Activated B cell treated with CpG ODN at 0.5 μM for 24 hours (primary cell): ENCODE measurements around the gene PHACTR1. TPM values are rescaled to one million over a fixed set of nuclear protein-coding genes. Genes with fewer than 3 reads are reported as not detected.

ENCODE experiments used
- ATAC-seq: fragments of 200-7000 bp; cut with Tn5 transposase; one replicate; pipeline ENCODE4 v1.10.0; 2021; ENCODE audit warnings: low read depth, mild to moderate bottlenecking, moderate library complexity
- CTCF ChIA-PET: fragments of 350-600 bp; sonication (Branson Sonifier 250); formaldehyde crosslinking; loops from one replicate; lab custom pipeline; 2021; ENCODE audit warnings: antibody characterized with exemption; lab: Charles Lee
- POLR2A ChIA-PET: fragments of 350-600 bp; sonication (Branson Sonifier 250); formaldehyde crosslinking; loops from one replicate; lab custom pipeline; 2021; ENCODE audit warnings: antibody characterized with exemption; lab: Charles Lee
- DNase-seq: peaks from one replicate; pipeline ENCODE4 v3.0.0; 2022
- H3K27ac Mint-ChIP-seq: one replicate; pipeline ENCODE4 v1.8.0; 2020; ENCODE audit warnings: mixed read lengths
- H3K27me3 Mint-ChIP-seq: one replicate; pipeline ENCODE4 v1.8.0; 2021; ENCODE audit warnings: mixed read lengths
- H3K36me3 Mint-ChIP-seq: one replicate; pipeline ENCODE4 v1.8.0; 2021; ENCODE audit warnings: low read depth, mixed read lengths
- H3K4me1 Mint-ChIP-seq: one replicate; pipeline ENCODE4 v1.8.0; 2021; ENCODE audit warnings: mixed read lengths
- H3K4me3 Mint-ChIP-seq: one replicate; pipeline ENCODE4 v1.8.0; 2020; ENCODE audit warnings: mild to moderate bottlenecking, mixed read lengths
- H3K9me3 Mint-ChIP-seq: one replicate; pipeline ENCODE4 v1.8.0; 2020; ENCODE audit warnings: mixed read lengths
- CTCF ChIP-seq: fragments of 200-600 bp; IDR thresholded peaks from one replicate; pipeline ENCODE4 v1.8.0; 2022; ENCODE audit warnings: antibody characterized with exemption, mild to moderate bottlenecking
- intact Hi-C: fragments of 100-400 bp; cut with micrococcal nuclease; formaldehyde crosslinking; loops from one replicate; pipeline ENCODE4 v1.15.1; 2024
- total RNA-seq: library from RNA; stranded (reverse); gene quantifications from 2 replicates; pipeline ENCODE4 v1.2.3, GENCODE V29; 2022

Gene PHACTR1
- total RNA-seq, 1 donor from 2014 or later, result 115 TPM

- DNase-seq (no peak), ATAC-seq (no peak)
- intact Hi-C loops, result no loop called here
- Mint-ChIP-seq H3K4me1 (no peaks in the 10 kb centered on the region), H3K36me3 (no peaks in the 10 kb centered on the region), H3K27ac (no peak overlapping the region), H3K9me3 (peaks cover 5% of the 10 kb centered on the region), H3K4me3 (no peak overlapping the region), H3K27me3 (peaks cover 3% of the 10 kb centered on the region)
- ChIA-PET CTCF (no interaction called here), POLR2A (no interaction called here)
- no peak for TF ChIP-seq CTCF
These were observed 372.9 kb downstream of the PHACTR1 start for GRCh38 chr6:13089296-13089994.

- H3K4me1 Mint-ChIP-seq, result no peaks in the 10 kb centered on the region
- intact Hi-C loops, result no loop called here
- CTCF ChIA-PET, result no interaction called here
These were observed 374.6 kb downstream of the PHACTR1 start for GRCh38 chr6:13091192-13091591.

GRCh38 chr6:13094781-13095425 is 378.3 kb downstream of the PHACTR1 start:
- POLR2A ChIA-PET, result no interaction called here
- no peaks in the 10 kb centered on the region for H3K27me3 Mint-ChIP-seq
- H3K4me1 Mint-ChIP-seq, result no peaks in the 10 kb centered on the region
- H3K27ac Mint-ChIP-seq, result no peak overlapping the region
- no peaks in the 10 kb centered on the region for H3K9me3 Mint-ChIP-seq
- TF ChIP-seq CTCF, result no peak
- DNase-seq (no peak), ATAC-seq (no peak)
- no peak overlapping the region for H3K4me3 Mint-ChIP-seq
- CTCF ChIA-PET, result no interaction called here
- intact Hi-C loops, result no loop called here
- no peaks in the 10 kb centered on the region for H3K36me3 Mint-ChIP-seq

More at GRCh38 chr6:13091192-13091591, 374.6 kb downstream of the PHACTR1 start:
- Mint-ChIP-seq H3K27ac (no peak overlapping the region), H3K36me3 (no peaks in the 10 kb centered on the region), H3K27me3 (peaks cover 3% of the 10 kb centered on the region), H3K9me3 (peaks cover 5% of the 10 kb centered on the region), H3K4me3 (no peak overlapping the region)
- DNase-seq (no peak), ATAC-seq (no peak)
- POLR2A ChIA-PET, result no interaction called here
- TF ChIP-seq CTCF, result no peak

- no peak for ATAC-seq
These were observed 379.5 kb downstream of the PHACTR1 start for GRCh38 chr6:13096084-13096483.

More at GRCh38 chr6:13096084-13096483, 379.5 kb downstream of the PHACTR1 start:
- no peaks in the 10 kb centered on the region for H3K27me3 Mint-ChIP-seq
- intact Hi-C loops, result no loop called here
- H3K36me3 Mint-ChIP-seq, result no peaks in the 10 kb centered on the region
- DNase-seq, result no peak
- no peak overlapping the region for H3K27ac Mint-ChIP-seq
- no peaks in the 10 kb centered on the region for H3K4me1 Mint-ChIP-seq
- ChIA-PET POLR2A (no interaction called here), CTCF (no interaction called here)
- H3K4me3 Mint-ChIP-seq, result no peak overlapping the region
- no peaks in the 10 kb centered on the region for H3K9me3 Mint-ChIP-seq
- TF ChIP-seq CTCF, result no peak
